Medulla oblongata (tissue), 1 donor: ENCODE data around the gene CELF2.

Experiments
- DNase-seq: peaks from one replicate; pipeline ENCODE4 v3.0.0-alpha.2; 2015; ENCODE audit errors: extremely low spot score

Gene CELF2

DNA sequence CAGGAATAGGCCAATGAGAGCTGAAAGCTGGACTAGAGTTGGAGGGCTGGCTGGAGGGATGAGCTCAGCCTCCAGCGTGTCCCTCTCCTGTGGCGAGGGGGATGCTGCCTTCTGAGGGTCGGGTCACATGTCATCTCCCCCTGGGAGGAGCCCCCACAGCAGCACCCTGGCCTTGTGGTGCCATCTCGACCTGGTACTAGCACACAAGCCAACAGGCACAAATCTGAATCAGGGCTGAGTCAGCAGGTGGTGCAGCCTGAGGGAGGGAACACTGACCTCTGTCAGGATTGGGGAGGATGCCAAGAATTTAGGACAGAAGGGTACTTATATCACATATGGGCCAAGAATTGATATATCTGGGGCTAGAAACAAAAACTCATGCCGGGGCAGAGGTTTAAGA is 280.4 kb downstream of the CELF2 start:
- DNase-seq = no peak

DNA sequence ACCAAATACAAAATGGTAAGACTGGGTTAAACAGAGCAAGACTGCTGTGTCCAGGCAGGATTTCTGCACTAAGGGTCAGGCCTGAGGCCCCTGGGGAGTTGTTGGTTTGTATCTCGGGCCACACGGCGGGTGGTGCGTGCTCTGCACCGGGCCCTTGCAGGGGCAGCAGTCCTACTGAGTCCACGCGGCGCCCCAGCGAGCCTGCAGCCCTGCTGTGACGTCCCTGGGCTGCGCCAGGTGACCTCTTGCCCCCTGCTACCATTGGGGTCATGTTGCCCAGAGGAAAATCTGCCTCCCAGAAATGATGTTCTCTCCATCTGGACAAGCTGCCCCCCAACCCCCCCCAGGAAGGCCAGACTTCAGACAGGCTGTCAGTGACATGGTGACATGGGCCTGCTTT is 281.5 kb downstream of the CELF2 start:
- DNase-seq = no peak

DNA sequence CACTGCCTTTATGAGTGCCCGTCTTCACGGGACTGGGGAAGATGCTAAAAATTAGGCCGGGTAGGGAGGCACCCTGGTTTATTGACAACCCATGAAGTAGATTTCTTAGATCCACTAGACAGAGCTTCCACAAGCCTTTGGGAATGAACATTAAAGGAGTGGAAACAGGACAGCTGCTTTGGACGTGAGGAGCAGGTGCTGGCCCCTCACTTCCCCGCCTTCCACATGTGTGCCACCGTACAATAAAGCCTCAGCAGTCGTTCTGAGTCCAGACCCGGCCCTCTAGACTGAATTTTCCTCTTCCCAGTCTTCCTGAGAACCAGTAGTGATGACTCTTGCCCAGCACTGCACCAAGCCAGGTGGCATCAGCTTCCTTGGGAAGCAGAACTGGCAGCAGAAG is 282.4 kb downstream of the CELF2 start:
- no peak for DNase-seq

DNA sequence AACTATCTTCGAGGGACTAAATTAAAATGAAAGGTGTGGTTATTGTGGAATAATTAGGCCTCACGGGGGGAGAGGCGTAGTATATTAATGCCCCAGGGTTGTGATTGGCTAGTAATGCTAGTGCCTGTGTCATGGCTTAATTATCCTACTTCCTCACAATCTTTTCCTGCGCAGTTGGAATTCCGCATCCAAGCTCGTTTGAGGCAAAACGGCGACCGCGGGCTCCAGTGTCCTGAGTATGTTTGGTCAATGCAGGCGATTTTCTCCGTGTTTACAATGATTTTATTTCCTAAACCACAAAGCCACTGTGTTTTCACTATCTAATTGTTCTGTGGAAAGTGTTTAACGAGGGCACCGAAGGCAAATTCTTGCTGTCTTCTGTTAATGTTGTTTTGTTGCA is 282.9 kb downstream of the CELF2 start:
- no peak for DNase-seq

DNA sequence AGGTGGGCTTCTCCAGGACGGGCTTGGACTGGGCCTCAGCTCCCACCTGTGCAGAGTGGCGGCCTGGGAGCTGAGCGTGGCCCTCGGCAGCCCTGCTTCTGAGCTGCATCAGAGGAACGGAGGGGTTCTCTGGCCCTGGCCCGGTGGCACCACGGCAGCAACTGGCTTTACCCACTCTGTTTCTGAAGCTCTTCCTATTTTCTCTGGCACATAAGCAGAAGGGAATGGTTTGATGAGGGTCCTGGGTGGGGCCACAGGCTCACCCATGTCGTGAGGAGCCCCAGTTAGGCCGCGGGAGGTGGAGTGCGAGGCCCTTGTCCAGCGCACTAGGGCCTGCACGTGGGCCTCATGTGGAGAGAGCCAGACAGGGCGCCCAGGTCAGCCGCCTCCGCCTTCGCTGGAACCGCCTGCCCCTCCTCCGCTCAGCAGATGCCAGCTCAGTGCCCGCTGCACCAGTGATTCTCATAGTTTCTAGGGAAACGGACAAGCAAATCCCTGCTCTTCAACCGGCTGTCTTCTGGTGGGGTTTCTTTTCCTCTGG is 284.0 kb downstream of the CELF2 start:
- no peak for DNase-seq

DNA sequence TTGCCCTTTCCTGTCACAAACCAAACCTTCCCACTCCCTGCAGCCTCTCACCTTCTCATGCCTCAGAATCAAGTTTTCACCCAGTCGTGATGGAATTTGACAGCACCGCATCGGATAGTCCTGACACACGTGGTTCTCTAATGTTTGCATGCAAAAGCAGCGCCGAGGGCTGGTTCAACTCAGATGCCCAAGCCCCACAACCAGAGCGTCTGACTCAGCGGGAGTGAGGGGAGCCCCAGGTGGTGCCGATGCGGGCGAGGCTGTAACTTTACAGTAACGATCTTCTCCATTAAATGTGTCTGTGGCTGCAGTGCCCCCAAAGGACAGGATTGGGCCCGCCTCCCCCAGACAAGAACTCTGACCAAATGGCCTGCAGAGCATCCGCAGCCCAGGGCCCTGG is 284.5 kb downstream of the CELF2 start:
- no peak for DNase-seq

DNA sequence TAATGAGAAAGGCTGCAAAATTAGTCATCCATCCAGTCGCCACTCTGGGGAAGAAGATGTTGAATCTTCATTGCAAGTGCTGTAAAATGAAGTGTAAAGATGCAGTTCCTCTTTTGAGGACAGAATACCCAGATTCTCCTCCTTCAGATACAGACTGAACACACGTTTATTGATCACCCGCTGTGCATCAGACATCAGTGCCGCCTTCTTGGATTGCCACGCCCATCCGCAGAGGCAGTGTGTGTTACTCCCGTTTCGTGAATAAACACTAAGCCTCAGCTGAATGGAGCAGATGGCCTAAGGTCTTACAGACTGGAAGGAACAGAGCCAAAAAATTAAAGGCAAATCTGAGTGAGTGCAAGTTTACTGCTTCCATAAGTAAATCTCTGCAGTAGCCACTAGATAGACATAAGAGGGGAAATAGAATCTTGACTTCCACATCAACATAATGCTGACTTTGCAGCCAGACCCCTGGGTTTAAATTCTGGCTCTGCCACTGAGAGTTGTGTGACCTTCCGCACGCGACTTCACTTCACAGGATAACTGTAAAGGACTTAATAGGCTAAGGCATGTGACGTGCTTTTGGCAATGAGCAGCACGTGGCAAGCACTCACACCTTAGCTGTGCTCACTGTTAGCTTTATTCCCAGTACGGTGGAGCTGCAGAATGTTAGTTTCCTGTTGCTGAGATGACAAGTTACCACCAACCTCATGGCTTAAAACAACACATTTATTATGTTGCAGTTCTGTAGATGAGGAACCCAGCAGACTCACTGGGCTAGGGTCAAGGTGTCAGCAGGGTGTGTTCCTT is 285.9 kb downstream of the CELF2 start:
- no peak for DNase-seq

DNA sequence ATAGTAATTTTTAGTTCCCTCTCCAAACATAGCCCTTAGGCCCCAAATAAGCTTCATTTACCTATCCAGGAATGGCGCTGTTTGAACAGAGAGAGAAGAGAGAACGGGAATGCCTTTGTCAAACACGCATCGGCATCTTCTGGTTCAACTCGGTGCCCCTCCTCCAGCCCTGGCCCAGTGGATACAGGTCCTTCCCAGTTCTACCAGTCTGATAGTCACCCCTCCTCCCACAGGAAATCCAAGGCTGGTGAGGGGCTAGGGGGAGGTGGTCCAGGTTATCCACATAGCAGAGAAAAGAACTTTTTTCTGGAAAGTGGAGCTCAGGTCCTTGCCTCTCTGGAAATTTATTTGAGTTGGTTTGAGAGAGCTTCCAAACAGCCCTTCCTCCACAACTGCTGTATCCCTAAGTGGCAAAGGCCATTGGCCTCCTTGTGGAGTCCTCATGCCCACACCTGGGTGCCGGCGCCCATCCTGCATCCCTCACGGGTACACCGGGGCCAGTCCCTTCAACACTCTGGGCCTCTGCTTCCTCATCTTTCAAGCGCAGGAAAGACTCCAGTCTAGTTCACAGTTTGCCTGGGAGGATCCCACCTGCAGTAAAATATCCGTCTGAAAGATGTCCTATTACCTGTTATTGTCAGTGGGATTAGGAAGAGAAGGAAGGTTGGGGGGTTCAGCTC is 287.4 kb downstream of the CELF2 start:
- DNase-seq = no peak

DNA sequence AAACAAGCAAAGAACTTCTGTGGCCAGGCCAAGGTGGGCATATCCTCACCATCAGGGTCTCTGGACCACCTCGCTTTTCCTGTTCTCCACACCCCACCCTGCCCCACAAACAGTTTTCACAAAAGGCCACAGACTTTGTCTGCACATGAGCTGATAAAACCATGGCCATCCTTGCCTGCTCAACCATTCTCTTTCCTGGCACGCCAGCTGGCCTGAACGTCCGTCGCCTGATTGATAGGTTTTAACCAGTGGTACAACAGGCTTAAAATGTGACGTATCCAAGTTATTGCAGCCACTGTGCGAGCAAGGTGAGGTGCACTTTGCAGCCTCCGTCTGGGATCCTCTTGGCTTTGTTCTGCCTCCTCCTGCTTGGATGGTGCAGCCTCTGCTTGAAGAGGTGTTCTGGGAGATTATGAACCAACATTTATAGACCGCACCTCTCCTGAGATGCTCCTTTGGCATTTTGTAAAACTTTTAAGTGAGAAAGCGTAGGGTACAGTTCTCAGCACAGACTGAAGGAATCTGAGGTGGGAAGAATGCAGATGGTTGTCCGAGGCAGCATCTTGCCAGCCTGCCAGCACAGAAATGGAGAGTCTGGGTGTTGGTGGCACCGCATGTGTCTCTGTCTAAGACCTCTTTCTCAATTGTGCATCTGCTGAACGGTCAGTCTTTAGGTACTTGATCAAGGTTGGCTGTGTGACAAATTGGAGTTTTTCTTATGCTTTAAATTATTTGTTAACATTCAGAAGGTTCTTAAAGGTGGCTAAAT is 288.3 kb downstream of the CELF2 start:
- no peak for DNase-seq

DNA sequence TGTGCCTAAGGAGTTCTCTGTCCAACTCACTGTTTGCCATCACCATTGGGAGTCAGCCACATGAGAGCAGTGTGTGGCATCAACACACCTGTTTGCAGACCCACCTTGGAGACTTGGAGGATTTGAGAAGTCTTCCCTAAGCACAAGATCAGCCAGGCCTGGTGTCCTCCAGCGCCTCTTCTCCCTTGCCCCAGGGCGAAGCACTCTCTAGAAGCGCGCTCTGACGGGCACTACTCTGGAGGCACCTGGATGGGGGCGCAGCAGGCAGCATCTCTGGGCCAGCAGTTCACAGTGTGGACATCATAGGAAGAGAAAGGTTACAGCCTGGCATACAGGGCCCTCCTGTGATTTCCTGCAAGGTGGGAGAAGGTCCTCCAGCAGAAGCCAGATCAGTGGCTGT is 289.3 kb downstream of the CELF2 start:
- no peak for DNase-seq

DNA sequence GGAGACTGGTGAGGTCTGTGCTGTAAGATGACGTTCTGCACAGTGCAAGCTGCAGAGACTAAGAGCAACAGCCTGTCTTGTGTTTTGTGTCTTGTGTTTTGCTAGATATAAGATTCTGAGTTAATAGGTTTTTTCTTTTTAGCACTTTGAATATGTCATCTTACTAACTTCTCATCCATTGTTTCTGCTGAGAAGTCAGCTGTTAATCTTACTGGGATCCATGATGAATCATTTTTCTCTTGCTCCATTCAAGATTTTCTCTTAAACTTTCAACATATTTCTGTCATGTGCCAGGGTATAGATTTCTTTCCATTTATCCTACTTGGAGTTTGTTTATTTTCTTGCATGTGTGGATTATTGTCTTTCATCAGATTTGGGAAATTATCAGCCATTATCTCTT is 290.3 kb downstream of the CELF2 start:
- no peak for DNase-seq

DNA sequence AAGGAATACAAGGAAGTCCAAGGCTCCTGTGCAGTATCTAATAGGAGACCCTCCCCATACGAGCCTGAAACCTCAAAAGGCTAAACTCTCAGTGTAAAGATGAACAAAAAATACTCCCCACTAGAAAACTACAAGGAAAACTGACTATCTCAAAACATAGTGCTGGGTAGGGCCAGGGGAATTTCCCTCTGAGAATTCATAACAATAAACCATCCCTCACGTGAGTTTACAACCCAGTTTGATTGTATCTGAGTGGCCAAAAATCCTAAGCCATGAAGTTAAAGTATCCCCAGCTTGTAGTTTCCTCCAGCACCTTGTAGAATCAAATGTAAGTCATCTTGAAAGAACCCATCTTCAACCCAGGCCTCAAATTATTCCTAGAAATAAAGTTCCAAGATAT is 293.4 kb downstream of the CELF2 start:
- no peak for DNase-seq

DNA sequence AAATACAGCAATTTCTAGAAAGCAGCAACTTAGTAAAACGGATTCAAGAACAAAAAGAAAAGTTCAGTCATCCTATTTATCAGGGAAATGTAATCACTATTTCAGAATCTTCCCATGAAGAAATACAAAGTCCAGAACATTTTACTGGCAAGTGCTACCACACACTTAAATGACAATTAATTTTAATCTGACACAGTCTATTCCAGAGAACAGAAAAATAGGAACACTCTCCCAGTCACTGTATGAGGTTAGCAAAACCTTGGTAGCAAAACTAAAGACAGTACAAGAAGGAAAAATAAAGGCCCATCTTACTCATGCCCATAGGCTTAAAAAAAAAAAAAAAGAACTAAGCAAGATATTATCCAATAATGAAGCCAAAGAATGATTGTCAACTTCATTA is 295.8 kb downstream of the CELF2 start:
- no peak for DNase-seq

DNA sequence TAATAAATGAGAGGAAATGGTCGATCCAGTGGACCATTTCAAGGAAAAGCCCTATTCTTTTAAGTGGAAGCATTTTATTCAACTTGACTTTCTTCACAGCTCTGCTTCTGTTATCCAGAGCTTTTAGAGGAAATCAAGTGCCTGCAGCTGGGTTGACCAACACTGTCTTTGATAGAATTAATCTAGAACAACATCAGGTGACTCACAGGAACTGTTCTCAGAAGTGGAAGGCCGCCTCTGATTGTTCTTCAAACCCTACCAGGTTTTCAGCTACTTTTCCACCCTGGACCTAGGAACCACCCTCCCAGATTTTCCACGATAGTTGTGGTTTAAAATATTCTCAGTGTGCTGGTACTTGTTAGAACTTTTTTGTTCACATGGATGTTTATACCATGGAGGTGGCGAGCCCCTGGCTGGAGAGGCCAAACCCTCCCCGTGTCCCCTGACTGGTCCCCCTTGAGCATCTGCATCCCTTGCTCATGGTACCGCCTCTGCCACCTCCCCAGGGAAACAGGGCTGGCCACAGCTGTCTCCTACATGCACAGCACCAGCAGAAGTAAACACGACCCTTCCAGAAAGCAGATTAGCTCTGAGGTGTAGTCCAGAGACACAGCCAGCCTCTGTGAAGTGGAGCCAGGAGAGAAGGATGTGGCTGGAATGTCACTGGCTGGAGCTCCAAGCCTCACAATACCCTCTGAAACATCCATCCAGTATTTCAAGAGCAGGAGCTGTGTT is 300.4 kb downstream of the CELF2 start:
- DNase-seq = no peak

DNA sequence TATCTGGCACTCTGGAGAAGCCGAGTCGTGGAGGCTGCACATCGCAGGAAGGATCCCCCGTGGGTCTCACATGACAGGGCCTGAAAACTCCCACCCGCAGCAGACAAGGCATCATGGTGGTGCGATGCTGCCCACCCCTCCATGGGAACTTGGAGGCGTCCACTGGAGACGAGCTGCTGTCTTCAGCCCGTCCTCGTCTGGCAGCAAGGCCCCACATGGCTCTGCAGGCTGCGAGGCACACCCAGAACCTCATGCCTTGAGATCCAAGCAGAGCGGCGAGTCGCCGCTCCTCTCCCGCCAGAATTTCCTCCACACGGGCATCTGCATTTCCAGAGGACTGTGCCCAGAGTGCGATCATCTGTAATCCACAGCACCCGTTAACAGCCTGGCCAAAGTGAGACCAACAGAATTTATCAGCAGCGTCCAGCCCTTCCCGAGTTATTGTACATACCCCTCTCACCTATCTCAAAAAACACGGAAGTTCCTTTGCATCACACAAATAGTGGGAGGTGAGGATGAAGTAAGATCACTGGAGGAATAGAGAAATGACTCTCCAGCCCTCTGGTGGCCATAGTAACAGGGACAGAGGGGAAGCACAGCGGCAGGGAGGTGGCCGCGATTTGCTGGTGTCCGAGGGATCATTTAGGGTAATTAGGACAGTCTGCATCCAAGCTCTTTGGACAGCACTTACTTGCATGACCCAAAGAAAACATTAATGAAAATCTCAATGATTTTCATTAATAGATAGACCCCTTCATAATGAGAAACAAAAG is 301.3 kb downstream of the CELF2 start:
- DNase-seq = no peak

DNA sequence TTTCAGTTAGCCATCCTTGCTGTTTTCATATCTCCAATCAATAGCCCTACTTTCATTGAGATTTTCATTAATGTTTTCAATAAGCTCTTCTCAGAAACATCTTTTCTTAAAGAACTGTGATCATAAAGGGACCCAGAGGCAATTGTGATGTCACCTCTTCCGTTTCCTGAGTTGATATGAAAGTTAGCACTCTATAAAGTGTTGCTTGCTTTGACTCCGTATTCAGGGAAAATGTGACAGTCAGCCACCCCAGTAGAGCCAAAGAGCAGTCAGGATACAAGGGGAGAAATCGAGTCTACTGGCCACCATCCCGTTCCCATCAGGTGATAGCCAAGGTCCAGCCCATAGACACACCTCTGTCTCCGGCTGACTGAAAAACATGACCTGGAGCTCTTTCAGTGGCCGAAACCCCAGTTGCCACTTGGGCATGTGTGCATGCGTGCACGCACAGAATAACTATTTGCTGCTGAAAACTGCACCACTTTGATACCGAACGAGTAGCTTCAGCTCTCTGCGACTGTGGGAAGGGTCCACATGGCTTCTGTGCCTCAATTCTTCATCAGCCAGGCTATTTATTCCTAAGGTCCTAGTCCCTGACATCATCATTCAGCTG is 302.4 kb downstream of the CELF2 start:
- no peak for DNase-seq

DNA sequence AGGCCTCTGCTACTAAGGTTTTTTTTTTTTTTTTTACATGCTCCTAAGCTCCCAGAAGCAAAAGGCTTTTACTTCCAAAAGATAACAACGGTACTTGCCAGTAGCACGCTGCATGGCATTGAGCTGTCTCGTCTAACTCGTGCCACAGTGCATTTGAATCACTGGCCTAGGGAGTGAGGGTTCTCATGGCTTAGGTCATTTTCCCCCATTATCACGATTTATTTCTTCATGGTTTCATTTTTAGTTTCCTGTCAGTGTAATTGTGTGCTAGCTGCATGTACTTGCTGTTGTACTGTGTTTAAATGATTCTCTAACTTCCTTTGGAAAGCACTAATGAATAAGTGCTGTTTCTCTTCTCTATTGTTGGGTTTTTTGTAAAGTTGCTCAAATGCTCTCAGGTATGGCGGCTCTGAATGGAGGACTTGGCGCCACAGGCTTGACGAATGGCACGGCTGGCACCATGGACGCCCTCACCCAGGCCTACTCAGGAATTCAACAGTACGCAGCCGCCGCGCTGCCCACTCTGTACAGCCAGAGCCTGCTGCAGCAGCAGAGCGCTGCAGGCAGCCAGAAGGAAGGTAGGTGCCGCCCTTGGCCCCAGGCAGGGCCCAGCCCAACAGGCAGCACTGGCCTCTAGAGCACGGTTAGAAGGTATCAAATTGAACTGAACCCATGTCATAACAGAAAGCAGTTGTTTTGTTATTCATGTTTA is 303.3 kb downstream of the CELF2 start:
- DNase-seq = no peak

DNA sequence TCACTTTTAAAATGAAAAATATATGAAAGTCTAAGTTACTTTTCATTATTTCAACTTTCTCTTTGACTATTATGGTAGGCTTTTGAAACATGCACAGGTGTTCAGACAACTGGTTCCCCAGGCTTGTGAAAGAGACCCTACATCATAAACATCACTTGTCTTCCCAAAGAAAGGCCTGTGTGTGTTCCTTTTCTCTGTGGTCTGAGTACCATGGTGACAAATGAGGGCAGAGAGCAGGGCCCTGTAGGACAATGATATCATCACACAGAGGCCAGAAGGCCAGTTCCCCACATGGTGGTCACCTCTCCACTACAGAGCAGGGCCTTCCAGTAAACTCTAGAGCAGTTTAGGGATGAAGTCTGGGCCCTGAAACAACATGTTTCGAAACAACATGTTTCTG is 305.0 kb downstream of the CELF2 start:
- no peak for DNase-seq

DNA sequence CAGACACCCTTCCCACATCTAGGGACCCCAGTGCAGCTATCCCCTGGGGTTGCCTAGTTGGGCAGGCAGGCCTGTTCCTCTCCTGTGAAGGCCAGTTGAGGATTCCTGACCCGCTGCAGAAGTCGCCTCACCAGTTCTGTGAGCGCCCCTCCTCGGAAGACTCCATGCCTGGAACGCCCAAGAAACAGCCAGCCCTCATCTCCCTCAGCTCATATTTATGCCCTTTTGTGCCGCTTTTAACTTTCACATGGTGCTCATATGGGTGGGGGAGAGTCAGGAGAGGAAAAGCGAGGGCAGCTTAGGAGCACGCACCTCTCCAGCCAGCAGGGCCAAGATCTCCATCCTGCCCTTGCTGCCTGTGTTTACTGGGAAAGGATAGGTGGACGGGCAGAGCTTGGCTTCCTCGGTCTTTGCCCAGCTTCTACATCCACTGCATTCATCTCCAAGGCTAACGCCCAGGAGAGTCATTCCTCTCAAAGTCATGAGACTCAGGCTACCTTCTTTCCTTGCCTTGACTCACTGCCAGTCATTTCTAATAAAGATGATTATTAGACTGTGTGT is 307.2 kb downstream of the CELF2 start:
- DNase-seq = no peak

DNA sequence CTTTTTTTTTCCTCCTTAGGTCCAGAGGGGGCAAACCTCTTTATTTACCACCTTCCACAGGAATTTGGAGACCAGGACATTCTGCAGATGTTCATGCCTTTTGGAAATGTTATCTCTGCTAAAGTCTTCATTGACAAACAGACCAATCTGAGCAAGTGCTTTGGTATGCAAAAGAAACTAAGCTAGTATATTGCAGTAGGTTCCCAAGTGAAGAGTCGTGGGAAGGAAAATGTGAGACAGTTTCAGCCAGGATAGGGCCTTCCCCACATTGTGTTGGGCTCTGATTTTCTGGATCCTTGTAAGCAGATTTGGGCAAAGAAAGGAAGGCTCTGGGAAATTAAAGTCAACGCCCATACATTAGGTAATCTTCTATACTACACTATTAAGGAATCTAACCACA is 308.1 kb downstream of the CELF2 start:
- no peak for DNase-seq
